Esophagus muscularis mucosa (tissue), 3 donors: ENCODE measurements around the gene BCL2L11.

Experiments used
- POLR2A ChIP-seq: fragments of 450-650 bp; IDR thresholded peaks from one replicate; pipeline ENCODE4 v1.6.1; 2017; ENCODE audit warnings: antibody characterized with exemption, moderate library complexity, mild to moderate bottlenecking, low read depth
- TF ChIP-seq, protein P1 (sequence below), 3 experiments: fragments of 200-600 bp in 2 of 3; fragments of 450-650 bp in 1 of 3; sonication (generic) in 2 of 3; IDR thresholded peaks; one replicate each; pipeline ENCODE4 v1.5.1; 2017 to 2019; ENCODE audit warnings: antibody characterized with exemption in 3 of 3, mild to moderate bottlenecking in 2 of 3, moderate library complexity in 1 of 3

DNA sequence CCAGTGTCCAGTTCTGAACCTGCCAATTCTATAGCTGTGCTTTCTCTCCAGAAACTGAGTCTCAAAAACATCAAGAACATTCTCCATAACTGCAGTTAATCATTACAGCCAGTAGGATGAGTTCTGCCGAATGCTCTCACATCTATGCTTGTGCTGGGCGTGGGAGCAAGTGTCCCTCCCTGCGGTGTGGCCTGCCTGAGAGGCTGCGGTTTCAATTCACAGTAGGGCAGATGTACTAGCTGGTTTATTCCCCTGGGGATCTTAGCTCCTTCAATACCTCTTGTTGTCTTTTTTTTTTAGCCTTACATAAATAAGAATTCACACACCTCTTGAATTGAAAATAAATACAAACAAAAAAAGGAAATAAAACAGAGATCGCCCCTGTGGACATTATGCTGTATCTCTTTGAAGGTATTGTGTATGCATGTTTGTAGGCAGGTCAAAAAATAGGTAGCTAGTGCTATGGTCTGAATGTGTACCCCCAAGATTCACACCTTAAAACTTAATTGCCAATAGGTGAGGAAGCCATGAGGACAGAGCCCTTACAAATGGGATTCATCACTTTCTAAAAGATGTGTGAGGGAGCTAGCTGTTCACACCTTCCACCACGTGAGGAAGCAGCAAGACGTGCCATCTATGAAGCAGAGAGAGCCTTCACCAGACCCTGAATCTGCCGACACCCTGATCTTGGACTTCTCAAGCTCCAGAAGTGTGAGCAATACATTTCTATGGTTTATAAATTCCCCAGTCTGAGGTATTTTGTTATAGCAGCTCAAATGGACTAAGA is 74.3 kb downstream of the BCL2L11 start:
- TF ChIP-seq, protein P1, sequence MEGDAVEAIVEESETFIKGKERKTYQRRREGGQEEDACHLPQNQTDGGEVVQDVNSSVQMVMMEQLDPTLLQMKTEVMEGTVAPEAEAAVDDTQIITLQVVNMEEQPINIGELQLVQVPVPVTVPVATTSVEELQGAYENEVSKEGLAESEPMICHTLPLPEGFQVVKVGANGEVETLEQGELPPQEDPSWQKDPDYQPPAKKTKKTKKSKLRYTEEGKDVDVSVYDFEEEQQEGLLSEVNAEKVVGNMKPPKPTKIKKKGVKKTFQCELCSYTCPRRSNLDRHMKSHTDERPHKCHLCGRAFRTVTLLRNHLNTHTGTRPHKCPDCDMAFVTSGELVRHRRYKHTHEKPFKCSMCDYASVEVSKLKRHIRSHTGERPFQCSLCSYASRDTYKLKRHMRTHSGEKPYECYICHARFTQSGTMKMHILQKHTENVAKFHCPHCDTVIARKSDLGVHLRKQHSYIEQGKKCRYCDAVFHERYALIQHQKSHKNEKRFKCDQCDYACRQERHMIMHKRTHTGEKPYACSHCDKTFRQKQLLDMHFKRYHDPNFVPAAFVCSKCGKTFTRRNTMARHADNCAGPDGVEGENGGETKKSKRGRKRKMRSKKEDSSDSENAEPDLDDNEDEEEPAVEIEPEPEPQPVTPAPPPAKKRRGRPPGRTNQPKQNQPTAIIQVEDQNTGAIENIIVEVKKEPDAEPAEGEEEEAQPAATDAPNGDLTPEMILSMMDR (IDR thresholded peaks at IDR 0.05), result no peak
- no peak for TF ChIP-seq POLR2A
